ENCODE results near the gene SZRD1. TPM values are rescaled to one million over a fixed set of nuclear protein-coding genes. Genes with fewer than 3 reads are reported as not detected.
"Not testable (repeated sequence)": the region's sequence is repeated elsewhere in the genome, so short reads cannot be mapped to it uniquely, and the experiment has no call there.

SZRD1 gene
- total RNA-seq, 4 donors from 2014 or later: 48.0 to 59.5 (median 58.0) TPM

- Histone ChIP-seq H3K4me3 (peak overlapping the region; percentile 98), H3K27ac (peak overlapping the region; percentile 96), H3K27me3 (no peaks in the 10 kb centered on the region), H3K36me3 (no peaks in the 10 kb centered on the region), H3K4me1 (peaks cover 39% of the 10 kb centered on the region), H3K9me3 (no peaks in the 10 kb centered on the region)
- DNase-seq (ENCODE audit: low spot score in 2 of 2): no peak
- TF ChIP-seq POLR2A (IDR thresholded peaks at IDR 0.05) (no peak), POLR2AphosphoS5 (IDR thresholded peaks at IDR 0.05) (no peak), EP300 (IDR thresholded peaks at IDR 0.05) (no peak), CTCF (IDR thresholded peaks at IDR 0.05) (no peak)
- WGBS: 45% methylated on average over 11 of the region's 11 CpGs
Observed at GRCh38 chr1:16352842-16353535, 14.1 kb upstream of the SZRD1 start.

- 76% methylated on average over 2 of the region's 2 CpGs for WGBS
- Histone ChIP-seq H3K4me3 (no peak overlapping the region), H3K9me3 (no peaks in the 10 kb centered on the region), H3K4me1 (peaks cover 24% of the 10 kb centered on the region), H3K27ac (no peak overlapping the region), H3K36me3 (no peaks in the 10 kb centered on the region), H3K27me3 (no peaks in the 10 kb centered on the region)
- no peak for TF ChIP-seq CTCF (IDR thresholded peaks at IDR 0.05)
- TF ChIP-seq EP300 (IDR thresholded peaks at IDR 0.05): no peak
- no peak for TF ChIP-seq POLR2A (IDR thresholded peaks at IDR 0.05)
- TF ChIP-seq POLR2AphosphoS5 (IDR thresholded peaks at IDR 0.05): no peak
- DNase-seq (ENCODE audit: low spot score in 2 of 2): no peak
Observed at GRCh38 chr1:16354619-16355018, 12.4 kb upstream of the SZRD1 start.

GRCh38 chr1:16356867-16357266 is 10.2 kb upstream of the SZRD1 start:
- H3K27me3 ChIP-seq: no peaks in the 10 kb centered on the region
- H3K9me3 ChIP-seq: no peaks in the 10 kb centered on the region
- H3K4me1 ChIP-seq: peaks cover 11% of the 10 kb centered on the region
- no peaks in the 10 kb centered on the region for H3K36me3 ChIP-seq
- WGBS: 83% methylated on average over 3 of the region's 3 CpGs
- no peak overlapping the region for H3K27ac ChIP-seq
- H3K4me3 ChIP-seq: no peak overlapping the region
- DNase-seq (ENCODE audit: low spot score in 2 of 2): no peak
- TF ChIP-seq POLR2A (IDR thresholded peaks at IDR 0.05) (no peak), EP300 (IDR thresholded peaks at IDR 0.05) (no peak), CTCF (IDR thresholded peaks at IDR 0.05) (no peak), POLR2AphosphoS5 (IDR thresholded peaks at IDR 0.05) (no peak)

- H3K36me3 ChIP-seq; H3K27me3 ChIP-seq; H3K9me3 ChIP-seq; DNase-seq (ENCODE audit: low spot score in 2 of 2); H3K27ac ChIP-seq; H3K4me3 ChIP-seq: not testable (repeated sequence)
- WGBS: 64% methylated on average over 3 of the region's 3 CpGs
- peaks cover 29% of the 10 kb centered on the region for H3K4me1 ChIP-seq
Observed at GRCh38 chr1:16365146-16365498, 1.9 kb upstream of the SZRD1 start.

- peak overlapping the region; percentile 99 for H3K27ac ChIP-seq
- peak overlapping the region; percentile 91 for H3K4me3 ChIP-seq
- WGBS: 0% methylated on average over 29 of the region's 47 CpGs
- no peak for TF ChIP-seq CTCF (IDR thresholded peaks at IDR 0.05)
- peak; percentile 19 to 88 for TF ChIP-seq POLR2A (IDR thresholded peaks at IDR 0.05)
- H3K9me3 ChIP-seq: no peaks in the 10 kb centered on the region
- H3K36me3 ChIP-seq: no peaks in the 10 kb centered on the region
- DNase-seq (ENCODE audit: low spot score in 2 of 2): peak; percentile 88 to 93
- H3K27me3 ChIP-seq: no peaks in the 10 kb centered on the region
- H3K4me1 ChIP-seq: peaks cover 46% of the 10 kb centered on the region
Observed at GRCh38 chr1:16367258-16367967, 371 bp downstream of the SZRD1 start.

All from suprapubic skin (tissue), 4 donors.